ENCODE data around the gene TPCN2. TPM values are rescaled to one million over a fixed set of nuclear protein-coding genes. Genes with fewer than 3 reads are reported as not detected.

The TPCN2 gene
- total RNA-seq, 4 donors from 2014 or later = 27.1 to 36.1 (median 31.3) TPM

DNA sequence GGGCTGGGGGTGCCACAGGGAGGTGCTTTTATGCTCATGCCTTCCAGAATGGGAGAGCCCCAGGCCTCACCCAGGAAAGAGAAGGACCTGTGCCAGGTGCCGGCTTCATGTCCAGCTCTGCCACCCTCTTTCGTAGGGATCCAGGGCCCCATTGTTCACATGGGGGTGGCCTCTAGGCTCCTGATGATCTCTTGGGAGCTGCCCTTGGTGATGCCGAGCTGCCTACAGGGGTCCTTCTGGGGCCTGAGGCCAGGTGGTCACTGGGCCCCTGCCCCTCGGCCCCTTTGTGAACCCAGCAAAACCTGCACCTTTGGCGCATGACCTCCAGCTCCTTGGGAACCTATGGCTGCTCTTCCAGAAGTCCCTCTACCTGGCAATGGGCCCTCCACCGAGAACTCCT lies 65.6 kb downstream of the TPCN2 start:
- Histone ChIP-seq H3K4me3 (no peak overlapping the region), H3K27ac (no peak overlapping the region), H3K27me3 (no peaks in the 10 kb centered on the region), H3K36me3 (no peaks in the 10 kb centered on the region), H3K4me1 (peaks cover 0 to 22% (median 0%) of the 10 kb centered on the region in 4 donors), H3K9me3 (peaks cover 0 to 4% (median 0%) of the 10 kb centered on the region in 4 donors)
- DNase-seq (ENCODE audit: low spot score in 2 of 2) = no peak
- no peak for TF ChIP-seq POLR2A (IDR thresholded peaks at IDR 0.05)
- no peak for TF ChIP-seq EP300 (IDR thresholded peaks at IDR 0.05)
- no peak for TF ChIP-seq CTCF (IDR thresholded peaks at IDR 0.05)
- 81 to 87% methylated on average over 3 to 6 of the region's 6 CpGs for WGBS, 2 donors

DNA sequence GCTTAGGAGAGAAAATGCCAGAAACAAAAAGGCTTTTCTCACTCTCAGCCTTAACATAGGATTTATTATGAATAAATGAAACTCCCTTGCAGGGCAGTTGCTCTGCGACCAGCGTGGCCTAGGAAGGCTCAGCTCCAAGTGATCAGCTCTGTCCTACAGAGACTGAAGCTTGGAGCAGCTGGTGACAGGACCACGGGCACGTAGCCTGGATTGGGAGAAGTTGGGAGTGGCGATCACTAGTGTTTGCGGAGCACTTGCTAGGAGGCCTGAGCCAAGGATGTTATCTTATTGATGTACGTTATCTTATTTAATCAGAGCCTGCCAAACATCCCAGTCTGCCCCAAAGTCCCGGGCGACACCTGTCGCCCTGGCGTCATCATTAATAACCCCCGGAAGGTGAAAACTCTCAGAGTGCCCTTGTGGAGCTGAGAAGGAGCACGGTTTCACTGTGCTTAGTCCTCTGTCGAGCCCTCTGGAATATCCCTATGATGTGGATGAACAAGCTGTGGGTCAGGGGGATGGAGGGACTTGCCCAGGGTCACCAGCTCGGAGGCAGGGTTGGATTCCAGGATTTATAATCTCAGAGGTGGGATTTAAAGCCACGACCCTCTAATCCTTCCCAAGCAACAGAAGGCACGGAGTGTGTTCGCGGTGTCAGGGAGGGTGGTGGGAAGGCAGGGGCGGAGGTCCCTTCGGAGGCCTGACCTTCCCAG lies 66.2 kb downstream of the TPCN2 start:
- TF ChIP-seq CTCF (IDR thresholded peaks at IDR 0.05) = no peak
- no peak for TF ChIP-seq EP300 (IDR thresholded peaks at IDR 0.05)
- TF ChIP-seq POLR2A (IDR thresholded peaks at IDR 0.05) = no peak
- H3K36me3 ChIP-seq = no peaks in the 10 kb centered on the region
- no peak overlapping the region for H3K4me3 ChIP-seq
- H3K9me3 ChIP-seq = peaks cover 0 to 6% (median 0%) of the 10 kb centered on the region in 4 donors
- no peak for DNase-seq (ENCODE audit: low spot score in 2 of 2)
- H3K4me1 ChIP-seq = peaks cover 0 to 22% (median 0%) of the 10 kb centered on the region in 4 donors
- peak overlapping the region in 1 of 4 donors; percentile 45 for H3K27ac ChIP-seq
- H3K27me3 ChIP-seq = no peaks in the 10 kb centered on the region
- 75 to 78% methylated on average over 20 to 21 of the region's 21 CpGs for WGBS, 2 donors

GRCh38 chr11:69115586-69116560 lies 67.1 kb downstream of the TPCN2 start:
- Histone ChIP-seq H3K36me3 (no peaks in the 10 kb centered on the region), H3K27me3 (no peaks in the 10 kb centered on the region), H3K4me1 (peaks cover 0 to 22% (median 0%) of the 10 kb centered on the region in 4 donors), H3K4me3 (no peak overlapping the region), H3K9me3 (peaks cover 0 to 6% (median 0%) of the 10 kb centered on the region in 4 donors), H3K27ac (peak overlapping the region in 1 of 4 donors; percentile 45)
- WGBS, 2 donors = 58 to 77% methylated on average over 22 to 32 of the region's 41 CpGs
- TF ChIP-seq CTCF (IDR thresholded peaks at IDR 0.05) (no peak), EP300 (IDR thresholded peaks at IDR 0.05) (no peak), POLR2A (IDR thresholded peaks at IDR 0.05) (no peak)
- no peak for DNase-seq (ENCODE audit: low spot score in 2 of 2)

DNA sequence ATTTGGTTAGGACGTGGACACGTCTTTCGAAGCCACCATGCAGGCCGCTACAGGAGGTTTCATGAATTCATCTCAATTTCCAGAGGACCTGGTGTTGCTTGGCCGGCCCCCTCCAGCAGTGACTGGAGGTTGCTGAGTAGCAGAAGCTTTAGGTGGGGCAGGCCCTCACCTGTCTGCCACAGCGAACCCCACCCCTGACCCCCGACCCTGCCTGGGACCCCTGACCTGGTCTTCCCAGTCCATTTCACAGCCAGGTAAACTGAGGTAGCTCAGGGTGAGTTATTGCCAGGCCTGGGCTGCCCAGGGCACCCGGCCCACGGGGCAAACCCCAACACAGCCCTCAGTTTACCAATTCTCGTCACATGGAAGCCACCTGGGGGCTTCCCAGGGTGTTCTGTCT lies 67.9 kb downstream of the TPCN2 start:
- no peak for TF ChIP-seq EP300 (IDR thresholded peaks at IDR 0.05)
- no peak for TF ChIP-seq CTCF (IDR thresholded peaks at IDR 0.05)
- no peak for TF ChIP-seq POLR2A (IDR thresholded peaks at IDR 0.05)
- no peak overlapping the region for H3K4me3 ChIP-seq
- no peaks in the 10 kb centered on the region for H3K27me3 ChIP-seq
- H3K27ac ChIP-seq = peak overlapping the region in 1 of 4 donors; percentile 45
- peaks cover 0 to 22% (median 0%) of the 10 kb centered on the region in 4 donors for H3K4me1 ChIP-seq
- 96 to 97% methylated on average over 10 of the region's 10 CpGs for WGBS, 2 donors
- peaks cover 0 to 6% (median 0%) of the 10 kb centered on the region in 4 donors for H3K9me3 ChIP-seq
- no peaks in the 10 kb centered on the region for H3K36me3 ChIP-seq
- DNase-seq (ENCODE audit: low spot score in 2 of 2) = no peak
